Thyroid gland (tissue), 4 donors: Measurements from ENCODE around the gene RP2. TPM values are rescaled to one million over a fixed set of nuclear protein-coding genes. Genes with fewer than 3 reads are reported as not detected.

Source experiments
- DNase-seq, 2 donors: peaks; one replicate each; pipeline ENCODE4 v3.0.0-alpha.2; 2019
- H3K27ac ChIP-seq, 3 donors: fragments of 200-600 bp; sonication (generic); 1 replicate in 2 of 3; 2 replicates in 1 of 3; pipeline ENCODE4 v1.5.1; 2016 to 2019; ENCODE audit warnings: mild to moderate bottlenecking in 1 of 3, moderate library complexity in 1 of 3
- H3K27me3 ChIP-seq: fragments of 200-600 bp; sonication (generic); one replicate; pipeline ENCODE4 v1.5.1; 2019
- H3K36me3 ChIP-seq, 2 donors: fragments of 200-600 bp; sonication (generic); one replicate each; pipeline ENCODE4 v1.5.1; 2016 to 2019
- H3K4me1 ChIP-seq, 2 donors: fragments of 200-600 bp; sonication (generic); one replicate each; pipeline ENCODE4 v1.5.1; 2017 to 2019
- H3K4me3 ChIP-seq, 3 donors: fragments of 200-600 bp; sonication (generic); replicated peaks in 1 of 3; 1 replicate in 2 of 3; 2 replicates in 1 of 3; pipeline ENCODE4 v1.5.1; 2016; ENCODE audit warnings: mild to moderate bottlenecking in 1 of 3
- H3K9me3 ChIP-seq: fragments of 200-600 bp; sonication (generic); one replicate; pipeline ENCODE4 v1.5.1; 2017
- CTCF ChIP-seq, 6 experiments: fragments of 200-600 bp in 3 of 6; fragments of 450-650 bp in 3 of 6; sonication (generic) in 3 of 6; IDR thresholded peaks; one replicate each; pipeline ENCODE4 v1.5.1; 2016 to 2019; ENCODE audit warnings: antibody characterized with exemption in 6 of 6, mild to moderate bottlenecking in 2 of 6, inconsistent platforms in 1 of 6, moderate library complexity in 1 of 6
- POLR2A ChIP-seq, 2 donors: fragments of 450-650 bp; IDR thresholded peaks; one replicate each; pipeline ENCODE4 v1.6.1; 2017; ENCODE audit warnings: antibody characterized with exemption in 2 of 2, mild to moderate bottlenecking in 2 of 2, moderate library complexity in 1 of 2
- WGBS, 2 donors: methylation state at CpG; one replicate each; pipeline ENCODE4 v1.1.5; 2017; 5-methylcytosine and 5-hydroxymethylcytosine counted together
- intact Hi-C: fragments of 100-400 bp; cut with DNase I; formaldehyde crosslinking; loops from one replicate; pipeline ENCODE4 v1.15.1; 2023
- total RNA-seq, 4 donors: library from RNA; depleted of rRNA; stranded (reverse); fragments of >200 nt; gene quantifications; one replicate each; pipeline ENCODE4 v1.2.3, GENCODE V29; 2016

The RP2 gene
- total RNA-seq, 4 donors from 2014 or later, result 7.5 to 12.9 (median 10.1) TPM

GRCh38 chrX:46793386-46794143 is 43.3 kb upstream of the RP2 start:
- H3K27me3 ChIP-seq, result no peaks in the 10 kb centered on the region
- no peaks in the 10 kb centered on the region for H3K36me3 ChIP-seq
- DNase-seq, result no peak
- no peaks in the 10 kb centered on the region for H3K9me3 ChIP-seq
- TF ChIP-seq POLR2A (IDR thresholded peaks at IDR 0.05), result no peak
- no peak for TF ChIP-seq CTCF (IDR thresholded peaks at IDR 0.05)
- intact Hi-C loops, result no loop called here
- H3K4me1 ChIP-seq, result no peaks in the 10 kb centered on the region
- no peak overlapping the region for H3K27ac ChIP-seq
- no peak overlapping the region for H3K4me3 ChIP-seq
- WGBS, 2 donors, result 86 to 88% methylated on average over 6 of the region's 6 CpGs

GRCh38 chrX:46796574-46797191 is 40.2 kb upstream of the RP2 start:
- Histone ChIP-seq H3K27me3 (no peaks in the 10 kb centered on the region), H3K27ac (no peak overlapping the region), H3K4me3 (no peak overlapping the region), H3K36me3 (no peaks in the 10 kb centered on the region), H3K9me3 (no peaks in the 10 kb centered on the region), H3K4me1 (no peaks in the 10 kb centered on the region)
- DNase-seq, result peak; percentile 70 to 77
- WGBS, 2 donors, result 44 to 47% methylated on average over 7 to 8 of the region's 8 CpGs
- TF ChIP-seq CTCF (IDR thresholded peaks at IDR 0.05), result peak in 5 of 6 experiments; percentile 27 to 68 (median 60)
- TF ChIP-seq POLR2A (IDR thresholded peaks at IDR 0.05), result no peak
- intact Hi-C loops, result no loop called here

- no peak overlapping the region for H3K4me3 ChIP-seq
- no peaks in the 10 kb centered on the region for H3K36me3 ChIP-seq
- no peaks in the 10 kb centered on the region for H3K9me3 ChIP-seq
- TF ChIP-seq POLR2A (IDR thresholded peaks at IDR 0.05) (no peak), CTCF (IDR thresholded peaks at IDR 0.05) (no peak)
- H3K27me3 ChIP-seq, result no peaks in the 10 kb centered on the region
- no peak for DNase-seq
- H3K27ac ChIP-seq, result no peak overlapping the region
- no peaks in the 10 kb centered on the region for H3K4me1 ChIP-seq
- WGBS, 2 donors, result 72 to 79% methylated on average over 3 of the region's 3 CpGs
- intact Hi-C loops, result no loop called here
Measured at GRCh38 chrX:46803140-46803539, 33.7 kb upstream of the RP2 start.

- no peaks in the 10 kb centered on the region for H3K27me3 ChIP-seq
Measured at GRCh38 chrX:46805270-46805669, 31.6 kb upstream of the RP2 start.

More at GRCh38 chrX:46805270-46805669, 31.6 kb upstream of the RP2 start:
- TF ChIP-seq CTCF (IDR thresholded peaks at IDR 0.05) (no peak), POLR2A (IDR thresholded peaks at IDR 0.05) (no peak)
- Histone ChIP-seq H3K4me3 (no peak overlapping the region), H3K9me3 (no peaks in the 10 kb centered on the region), H3K4me1 (no peaks in the 10 kb centered on the region), H3K27ac (no peak overlapping the region), H3K36me3 (no peaks in the 10 kb centered on the region)
- intact Hi-C loops, result no loop called here
- DNase-seq, result no peak
- 96% methylated on average over 2 of the region's 2 CpGs for WGBS, 2 donors
